IMR-90 (cell line): ENCODE measurements around the gene TMEM8B.

ENCODE experiments used
- BHLHE40 ChIP-seq: fragments of 150-350 bp; IDR thresholded peaks from 2 replicates; pipeline ENCODE4 v1.6.1; 2016; ENCODE audit warnings: mild to moderate bottlenecking, low read depth, low read length
- CHD1 ChIP-seq: IDR thresholded peaks from 2 replicates; pipeline ENCODE4 v1.6.1; 2012; ENCODE audit warnings: low read depth, low read length, improper control_type of control experiment
- FOS ChIP-seq: fragments of 150-350 bp; IDR thresholded peaks from 2 replicates; pipeline ENCODE4 v1.6.1; 2016; ENCODE audit warnings: low read depth, low read length
- MAFK ChIP-seq: IDR thresholded peaks from 2 replicates; pipeline ENCODE4 v1.6.1; 2012; ENCODE audit warnings: low read depth, low read length, improper control_type of control experiment
- MAZ ChIP-seq: IDR thresholded peaks from 2 replicates; pipeline ENCODE4 v1.6.1; 2012; ENCODE audit warnings: low read depth, mild to moderate bottlenecking, low read length, improper control_type of control experiment, moderate library complexity, borderline replicate concordance
- MXI1 ChIP-seq: IDR thresholded peaks from 2 replicates; pipeline ENCODE4 v1.6.1; 2012; ENCODE audit warnings: low read depth, mild to moderate bottlenecking, low read length, moderate library complexity, borderline replicate concordance
- NFE2L2 ChIP-seq: fragments of 150-350 bp; IDR thresholded peaks from 2 replicates; pipeline ENCODE4 v1.6.1; 2016; ENCODE audit warnings: low read depth, mild to moderate bottlenecking, low read length
- POLR2A ChIP-seq: IDR thresholded peaks from 2 replicates; pipeline ENCODE4 v1.6.1; 2012; ENCODE audit warnings: mild to moderate bottlenecking, low read depth, low read length
- RAD21 ChIP-seq: IDR thresholded peaks from 2 replicates; pipeline ENCODE4 v1.6.1; 2012; ENCODE audit warnings: low read length, improper control_type of control experiment
- RCOR1 ChIP-seq: IDR thresholded peaks from 2 replicates; pipeline ENCODE4 v1.6.1; 2012; ENCODE audit warnings: mild to moderate bottlenecking, low read length, improper control_type of control experiment; ENCODE audit not compliant: insufficient replicate concordance
- RFX5 ChIP-seq: IDR thresholded peaks from 2 replicates; pipeline ENCODE4 v1.8.0; 2012; ENCODE audit warnings: low read depth, mild to moderate bottlenecking, low read length, moderate library complexity
- SMC3 ChIP-seq: fragments of 150-350 bp; IDR thresholded peaks from 2 replicates; pipeline ENCODE4 v1.6.1; 2016; ENCODE audit warnings: low read depth, mild to moderate bottlenecking, antibody characterized with exemption, low read length, moderate library complexity
- TF ChIP-seq, protein P1 (sequence below): conservative IDR thresholded peaks from 2 replicates; pipeline ENCODE4 v1.5.1; 2012; ENCODE audit warnings: mild to moderate bottlenecking, low read depth, low read length, improper control_type of control experiment
- TF ChIP-seq, protein P2 (sequence below): fragments of 150-350 bp; IDR thresholded peaks from 2 replicates; pipeline ENCODE4 v1.6.1; 2016; ENCODE audit warnings: low read depth, mild to moderate bottlenecking, low read length, moderate library complexity, borderline replicate concordance

DNA sequence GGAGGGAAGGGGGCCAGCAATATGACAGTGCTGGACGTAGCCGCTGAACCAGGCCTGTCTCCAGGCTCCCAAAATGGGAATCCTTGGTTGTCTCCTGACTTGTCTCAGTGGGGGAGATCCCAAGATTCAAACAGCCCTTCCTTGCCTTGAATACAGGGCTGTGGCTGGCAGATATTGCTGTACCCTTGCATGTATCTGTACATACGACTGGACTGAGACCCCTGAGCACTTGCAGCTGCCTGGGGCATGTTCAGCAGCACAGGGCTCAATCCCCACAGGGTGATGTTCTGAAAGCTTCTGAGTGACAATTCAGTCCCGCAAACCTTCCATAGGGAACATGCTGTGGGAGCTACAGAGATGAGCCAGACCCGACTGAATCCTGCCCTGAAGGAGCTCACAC is 27.9 kb downstream of the TMEM8B start:
- TF ChIP-seq, protein P1, sequence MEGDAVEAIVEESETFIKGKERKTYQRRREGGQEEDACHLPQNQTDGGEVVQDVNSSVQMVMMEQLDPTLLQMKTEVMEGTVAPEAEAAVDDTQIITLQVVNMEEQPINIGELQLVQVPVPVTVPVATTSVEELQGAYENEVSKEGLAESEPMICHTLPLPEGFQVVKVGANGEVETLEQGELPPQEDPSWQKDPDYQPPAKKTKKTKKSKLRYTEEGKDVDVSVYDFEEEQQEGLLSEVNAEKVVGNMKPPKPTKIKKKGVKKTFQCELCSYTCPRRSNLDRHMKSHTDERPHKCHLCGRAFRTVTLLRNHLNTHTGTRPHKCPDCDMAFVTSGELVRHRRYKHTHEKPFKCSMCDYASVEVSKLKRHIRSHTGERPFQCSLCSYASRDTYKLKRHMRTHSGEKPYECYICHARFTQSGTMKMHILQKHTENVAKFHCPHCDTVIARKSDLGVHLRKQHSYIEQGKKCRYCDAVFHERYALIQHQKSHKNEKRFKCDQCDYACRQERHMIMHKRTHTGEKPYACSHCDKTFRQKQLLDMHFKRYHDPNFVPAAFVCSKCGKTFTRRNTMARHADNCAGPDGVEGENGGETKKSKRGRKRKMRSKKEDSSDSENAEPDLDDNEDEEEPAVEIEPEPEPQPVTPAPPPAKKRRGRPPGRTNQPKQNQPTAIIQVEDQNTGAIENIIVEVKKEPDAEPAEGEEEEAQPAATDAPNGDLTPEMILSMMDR, result no peak
- TF ChIP-seq RAD21 (no peak), BHLHE40 (no peak), NFE2L2 (no peak), POLR2A (no peak), MAZ (no peak), MAFK (no peak), RFX5 (no peak), SMC3 (no peak), CHD1 (no peak), MXI1 (no peak), RCOR1 (no peak), FOS (no peak)
- TF ChIP-seq, protein P2, sequence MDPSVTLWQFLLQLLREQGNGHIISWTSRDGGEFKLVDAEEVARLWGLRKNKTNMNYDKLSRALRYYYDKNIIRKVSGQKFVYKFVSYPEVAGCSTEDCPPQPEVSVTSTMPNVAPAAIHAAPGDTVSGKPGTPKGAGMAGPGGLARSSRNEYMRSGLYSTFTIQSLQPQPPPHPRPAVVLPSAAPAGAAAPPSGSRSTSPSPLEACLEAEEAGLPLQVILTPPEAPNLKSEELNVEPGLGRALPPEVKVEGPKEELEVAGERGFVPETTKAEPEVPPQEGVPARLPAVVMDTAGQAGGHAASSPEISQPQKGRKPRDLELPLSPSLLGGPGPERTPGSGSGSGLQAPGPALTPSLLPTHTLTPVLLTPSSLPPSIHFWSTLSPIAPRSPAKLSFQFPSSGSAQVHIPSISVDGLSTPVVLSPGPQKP, result no peak
